ELF-1 (cell line): ENCODE measurements around the gene ARHGAP19.
"Not testable (repeated sequence)": the region's sequence is repeated elsewhere in the genome, so short reads cannot be mapped to it uniquely, and the experiment has no call there.

Experiments
- DNase-seq: peaks from one replicate; pipeline ENCODE4 v3.0.0-alpha.2; 2016; ENCODE audit warnings: low read depth, low spot score

The ARHGAP19 gene

GRCh38 chr10:97321032-97321803 lies 28.8 kb upstream of the ARHGAP19 start:
- DNase-seq = peak; percentile 55

GRCh38 chr10:97320480-97321031 lies 28.1 kb upstream of the ARHGAP19 start:
- DNase-seq = no peak

GRCh38 chr10:97319671-97320479 lies 27.4 kb upstream of the ARHGAP19 start:
- peak; percentile 72 for DNase-seq

GRCh38 chr10:97318772-97319651 lies 26.6 kb upstream of the ARHGAP19 start, which contains the start of gene FRAT1:
Gene FRAT1 (plus strand): TSS chr10:97319271. CDS start chr10:97319454, 183 bp downstream.
- DNase-seq = peak; percentile 93

GRCh38 chr10:97314671-97315070 lies 22.2 kb upstream of the ARHGAP19 start:
- no peak for DNase-seq

GRCh38 chr10:97312897-97313296 lies 20.5 kb upstream of the ARHGAP19 start:
- DNase-seq = no peak

GRCh38 chr10:97311111-97311626 lies 18.7 kb upstream of the ARHGAP19 start:
- DNase-seq = no peak

- no peak for DNase-seq
Observed at GRCh38 chr10:97307866-97308780, 15.7 kb upstream of the ARHGAP19 start.

- DNase-seq = no peak
Observed at GRCh38 chr10:97307441-97307840, 15.0 kb upstream of the ARHGAP19 start.

GRCh38 chr10:97302088-97302791 lies 9.8 kb upstream of the ARHGAP19 start:
- no peak for DNase-seq

- DNase-seq = no peak
Observed at GRCh38 chr10:97300980-97301379, 8.5 kb upstream of the ARHGAP19 start.

- no peak for DNase-seq
Observed at GRCh38 chr10:97298223-97298571, 5.8 kb upstream of the ARHGAP19 start.

GRCh38 chr10:97297556-97298222 lies 5.3 kb upstream of the ARHGAP19 start:
- no peak for DNase-seq

GRCh38 chr10:97292862-97293198 lies 393 bp upstream of the ARHGAP19 start:
- no peak for DNase-seq

GRCh38 chr10:97291357-97292096 lies 910 bp downstream of the ARHGAP19 start:
- peak; percentile 14 for DNase-seq

GRCh38 chr10:97290576-97291356 lies 1.7 kb downstream of the ARHGAP19 start:
- DNase-seq = peak; percentile 27

GRCh38 chr10:97290076-97290475 lies 2.4 kb downstream of the ARHGAP19 start:
- DNase-seq = not testable (repeated sequence)

- DNase-seq = no peak
Observed at GRCh38 chr10:97280783-97281182, 11.7 kb downstream of the ARHGAP19 start.
